Activated naive CD4-positive, alpha-beta T cell treated with anti-CD3 and anti-CD28 coated beads for 36 hours (primary cell): Measurements from ENCODE around the gene ADAMTS7. TPM values are rescaled to one million over a fixed set of nuclear protein-coding genes. Genes with fewer than 3 reads are reported as not detected.
"Not testable (repeated sequence)": the region's sequence is repeated elsewhere in the genome, so short reads cannot be mapped to it uniquely, and the experiment has no call there.

Source experiments
- CTCF ChIA-PET: fragments of 350-600 bp; sonication (Branson Sonifier 250); formaldehyde crosslinking; loops from one replicate; lab custom pipeline; 2021; ENCODE audit warnings: antibody characterized with exemption; lab: Charles Lee
- DNase-seq: peaks from one replicate; pipeline ENCODE4 v3.0.0-alpha.2; 2020
- H3K27ac Mint-ChIP-seq: one replicate; pipeline ENCODE4 v1.8.0; 2021; ENCODE audit warnings: mild to moderate bottlenecking, mixed read lengths
- H3K27me3 Mint-ChIP-seq: one replicate; pipeline ENCODE4 v1.8.0; 2021; ENCODE audit warnings: low read depth, mixed read lengths
- H3K36me3 Mint-ChIP-seq: one replicate; pipeline ENCODE4 v1.8.0; 2021; ENCODE audit warnings: low read depth, mixed read lengths
- H3K4me1 Mint-ChIP-seq: one replicate; pipeline ENCODE4 v1.8.0; 2021; ENCODE audit warnings: low read depth, mixed read lengths
- H3K4me3 Mint-ChIP-seq: one replicate; pipeline ENCODE4 v1.8.0; 2021; ENCODE audit warnings: mild to moderate bottlenecking, moderate library complexity, mixed read lengths
- H3K9me3 Mint-ChIP-seq: one replicate; pipeline ENCODE4 v1.8.0; 2021; ENCODE audit warnings: mixed read lengths
- intact Hi-C: fragments of 100-400 bp; cut with micrococcal nuclease; formaldehyde crosslinking; loops from one replicate; pipeline ENCODE4 v1.15.1; 2023
- total RNA-seq, 2 experiments: library from RNA; stranded (reverse); gene quantifications; one replicate each; pipeline ENCODE4 v1.2.3, GENCODE V29; 2021

The ADAMTS7 gene
- total RNA-seq, 2 experiments from 2014 or later = 0.07 to 0.10 TPM

DNA sequence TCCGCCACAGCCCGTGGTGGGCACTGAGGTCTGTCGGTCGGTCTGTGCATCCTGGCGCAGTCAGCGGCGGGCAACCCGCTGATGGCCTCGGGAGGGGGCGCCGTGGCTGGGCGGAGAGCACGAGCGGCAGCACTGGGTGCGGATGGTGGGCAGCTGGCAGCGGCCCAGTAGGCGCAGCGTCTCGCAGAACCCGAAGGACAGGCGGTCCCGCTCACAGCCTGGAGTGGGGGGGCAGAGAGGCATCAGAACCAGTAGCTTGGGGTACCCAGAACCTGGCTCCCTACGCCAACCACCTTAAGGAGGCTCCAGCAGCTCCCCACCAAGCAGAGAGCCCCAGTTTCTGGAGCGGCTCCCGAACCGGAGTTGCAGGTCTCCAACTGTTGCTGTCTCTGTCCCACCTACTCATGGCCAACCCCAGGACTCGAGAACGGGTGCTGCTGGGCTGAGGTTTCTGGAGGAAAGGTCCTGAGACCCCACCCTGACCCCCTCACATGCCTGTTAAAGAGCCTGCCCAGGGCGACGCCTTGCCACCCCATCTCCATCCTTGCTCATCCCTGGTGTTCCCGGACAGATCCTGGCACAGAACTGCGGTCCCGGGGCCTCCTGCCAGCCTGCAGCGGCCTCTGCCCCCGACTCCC is 51.8 kb downstream of the ADAMTS7 start:
- H3K27ac Mint-ChIP-seq, DNase-seq, H3K4me3 Mint-ChIP-seq, H3K27me3 Mint-ChIP-seq, H3K36me3 Mint-ChIP-seq, H3K9me3 Mint-ChIP-seq, CTCF ChIA-PET: not testable (repeated sequence)
- intact Hi-C loops = loop anchor here (5.0 to 10.0 kb wide), 4 partner anchors 48 to 462 kb away; partner anchors contain the start of genes IREB2 and SKIC8
- H3K4me1 Mint-ChIP-seq = peaks cover 30% of the 10 kb centered on the region

GRCh38 chr15:78758486-78759200 is 52.6 kb downstream of the ADAMTS7 start:
- H3K36me3 Mint-ChIP-seq, H3K4me3 Mint-ChIP-seq, H3K9me3 Mint-ChIP-seq, CTCF ChIA-PET, DNase-seq, H3K27me3 Mint-ChIP-seq: not testable (repeated sequence)
- Mint-ChIP-seq H3K4me1 (peaks cover 30% of the 10 kb centered on the region), H3K27ac (peak overlapping the region; percentile 4)
- intact Hi-C loops = loop anchor here (5.0 to 10.0 kb wide), 4 partner anchors 49 to 461 kb away; partner anchors contain the start of genes IREB2 and SKIC8

DNA sequence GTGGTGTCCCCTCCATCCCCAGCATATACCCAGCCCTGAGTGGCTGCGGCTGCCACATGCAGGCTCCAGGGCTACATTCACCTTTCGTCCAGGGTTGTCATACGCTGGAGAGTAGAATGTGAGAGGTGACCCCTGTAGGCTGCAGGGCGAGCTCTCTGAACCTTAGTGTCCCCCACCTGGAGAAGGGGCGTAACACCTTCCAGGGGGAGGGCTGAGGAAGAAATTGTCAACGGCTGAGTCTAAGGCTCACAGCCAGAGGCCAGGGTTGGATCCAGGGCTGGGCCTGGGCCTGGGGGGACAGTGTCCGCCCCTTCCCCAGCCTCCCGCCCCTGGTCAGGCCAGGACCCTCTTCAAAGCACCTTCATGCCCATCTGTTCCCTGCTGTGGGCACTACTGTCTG is 53.2 kb downstream of the ADAMTS7 start:
- H3K4me3 Mint-ChIP-seq, H3K27me3 Mint-ChIP-seq, H3K27ac Mint-ChIP-seq, CTCF ChIA-PET, DNase-seq, H3K9me3 Mint-ChIP-seq, H3K36me3 Mint-ChIP-seq: not testable (repeated sequence)
- intact Hi-C loops = loop anchor here (5.0 to 10.0 kb wide), 4 partner anchors 49 to 461 kb away; partner anchors contain the start of genes IREB2 and SKIC8
- peaks cover 28% of the 10 kb centered on the region for H3K4me1 Mint-ChIP-seq

- intact Hi-C loops = loop anchor here (5.0 to 10.0 kb wide), 4 partner anchors 50 to 460 kb away; partner anchors contain the start of genes IREB2 and SKIC8
- Mint-ChIP-seq H3K4me3 (no peak overlapping the region), H3K4me1 (peaks cover 28% of the 10 kb centered on the region), H3K27me3 (no peaks in the 10 kb centered on the region), H3K9me3 (no peaks in the 10 kb centered on the region), H3K27ac (no peak overlapping the region), H3K36me3 (no peaks in the 10 kb centered on the region)
- no peak for DNase-seq
- CTCF ChIA-PET = interaction anchor here (1.0 kb wide), 1 partner anchor 50 kb away, joined by 3 read pairs; no protein-coding TSS in a partner anchor
These were observed 53.7 kb downstream of the ADAMTS7 start for GRCh38 chr15:78757636-78757905.

DNA sequence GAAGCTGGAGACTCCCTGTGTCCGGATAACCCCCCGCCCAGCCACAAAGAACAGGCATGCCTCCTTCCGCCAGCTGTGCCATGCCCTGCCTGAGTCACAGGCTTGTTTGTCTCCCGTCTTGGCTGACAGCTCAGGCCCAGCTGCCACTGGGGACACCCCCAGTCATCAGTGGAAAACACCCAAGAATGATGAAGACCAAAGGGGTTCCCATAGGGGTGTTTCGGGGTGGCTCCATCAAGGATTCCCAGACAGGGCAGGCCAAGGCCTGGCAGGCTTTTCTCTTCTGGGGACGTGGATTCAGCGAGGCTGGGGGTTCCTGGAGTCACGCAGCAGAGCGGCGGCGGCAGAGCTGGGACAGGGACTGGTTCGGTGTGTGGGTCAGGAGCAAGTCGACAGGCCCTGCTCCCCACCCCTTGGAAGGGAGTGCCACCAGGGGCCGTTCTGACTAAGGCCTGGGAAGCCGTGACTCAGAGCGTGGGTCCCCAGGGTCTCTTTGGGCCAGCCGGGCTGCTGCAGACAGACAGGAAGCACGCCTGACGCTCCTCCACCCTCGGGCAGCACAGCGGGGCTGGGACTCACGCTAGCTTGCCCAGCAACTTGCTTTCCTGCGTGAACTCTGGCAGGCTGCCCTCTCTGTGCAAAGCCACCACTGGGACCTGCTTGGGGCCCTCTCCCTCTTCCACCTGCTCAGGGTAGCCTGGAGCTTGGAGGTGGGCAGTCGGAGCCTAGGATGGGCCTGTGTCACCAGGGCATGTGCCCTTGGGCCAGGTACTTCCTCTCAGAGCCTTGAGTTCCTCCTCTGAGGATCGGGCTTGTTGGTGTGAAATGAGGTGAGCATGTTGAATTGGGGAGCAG is 54.3 kb downstream of the ADAMTS7 start:
- CTCF ChIA-PET = interaction anchor here (0.6 to 1.0 kb wide), 3 partner anchors 50 to 200 kb away, joined by 3 to 4 read pairs (median 3); no protein-coding TSS in a partner anchor
- not testable (repeated sequence) for H3K36me3 Mint-ChIP-seq, H3K9me3 Mint-ChIP-seq, H3K4me3 Mint-ChIP-seq, H3K27me3 Mint-ChIP-seq
- DNase-seq = peak; percentile 86
- intact Hi-C loops = loop anchor here (5.0 to 10.0 kb wide), 4 partner anchors 50 to 460 kb away; partner anchors contain the start of genes IREB2 and SKIC8
- Mint-ChIP-seq H3K4me1 (peaks cover 24% of the 10 kb centered on the region), H3K27ac (peak overlapping the region; percentile 69)

DNA sequence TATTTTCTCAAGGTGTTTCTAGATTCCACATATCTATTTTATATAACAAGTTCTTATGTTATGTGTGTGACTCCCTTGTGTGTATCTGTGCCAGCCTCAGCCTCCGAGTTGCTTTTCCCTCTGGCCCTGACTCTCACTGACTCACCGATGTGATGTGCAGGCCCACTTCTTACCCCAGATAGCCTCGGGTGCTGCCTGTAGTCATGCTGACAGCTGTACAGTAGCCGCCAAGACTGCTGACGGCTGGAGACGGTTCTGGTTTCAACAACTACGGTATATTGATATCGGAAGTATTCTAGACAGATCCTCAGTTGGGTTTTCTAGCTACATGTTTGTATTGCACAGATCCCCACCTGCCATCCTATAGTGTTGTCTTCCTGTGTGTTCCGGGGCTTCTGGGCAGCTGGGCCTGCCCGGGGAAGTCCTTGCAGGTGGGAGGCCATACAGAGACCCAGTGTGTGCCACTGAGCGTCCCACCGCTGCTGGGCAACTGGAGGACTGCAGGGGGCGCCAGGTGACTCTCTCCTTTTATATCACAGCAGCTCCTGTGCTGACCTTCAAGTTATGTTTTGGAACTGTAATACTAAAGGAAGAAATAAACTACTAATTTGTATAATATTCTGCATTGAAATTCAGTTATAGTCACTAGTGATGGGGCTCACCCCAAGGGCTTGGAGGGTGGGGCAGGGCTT is 55.2 kb downstream of the ADAMTS7 start:
- DNase-seq = peak; percentile 56
- CTCF ChIA-PET = interaction anchor here (0.6 to 0.8 kb wide), 2 partner anchors 53 to 201 kb away, joined by 3 to 4 read pairs; no protein-coding TSS in a partner anchor
- intact Hi-C loops = loop anchor here (5.0 to 10.0 kb wide), 4 partner anchors 51 to 459 kb away; partner anchors contain the start of genes IREB2 and SKIC8
- not testable (repeated sequence) for H3K36me3 Mint-ChIP-seq, H3K27me3 Mint-ChIP-seq, H3K4me3 Mint-ChIP-seq, H3K27ac Mint-ChIP-seq, H3K9me3 Mint-ChIP-seq
- H3K4me1 Mint-ChIP-seq = peaks cover 16% of the 10 kb centered on the region

- DNase-seq, H3K9me3 Mint-ChIP-seq, H3K36me3 Mint-ChIP-seq, CTCF ChIA-PET, H3K27me3 Mint-ChIP-seq, H3K4me3 Mint-ChIP-seq, H3K27ac Mint-ChIP-seq: not testable (repeated sequence)
- H3K4me1 Mint-ChIP-seq = peaks cover 17% of the 10 kb centered on the region
- intact Hi-C loops = loop anchor here (5.0 to 10.0 kb wide), 5 partner anchors 53 to 457 kb away; partner anchors contain the start of genes IREB2 and SKIC8
These were observed 56.5 kb downstream of the ADAMTS7 start for GRCh38 chr15:78754637-78755280.

- not testable (repeated sequence) for H3K4me3 Mint-ChIP-seq, DNase-seq, H3K27me3 Mint-ChIP-seq, H3K36me3 Mint-ChIP-seq, H3K9me3 Mint-ChIP-seq, H3K27ac Mint-ChIP-seq
- H3K4me1 Mint-ChIP-seq = peaks cover 17% of the 10 kb centered on the region
- intact Hi-C loops = loop anchor here (5.0 to 10.0 kb wide), 2 partner anchors 117 to 431 kb away; no protein-coding TSS in a partner anchor
- CTCF ChIA-PET = interaction anchor here (0.6 kb wide), 1 partner anchor 585 kb away, joined by 3 read pairs; no protein-coding TSS in a partner anchor
These were observed 57.3 kb downstream of the ADAMTS7 start for GRCh38 chr15:78753751-78754535.

DNA sequence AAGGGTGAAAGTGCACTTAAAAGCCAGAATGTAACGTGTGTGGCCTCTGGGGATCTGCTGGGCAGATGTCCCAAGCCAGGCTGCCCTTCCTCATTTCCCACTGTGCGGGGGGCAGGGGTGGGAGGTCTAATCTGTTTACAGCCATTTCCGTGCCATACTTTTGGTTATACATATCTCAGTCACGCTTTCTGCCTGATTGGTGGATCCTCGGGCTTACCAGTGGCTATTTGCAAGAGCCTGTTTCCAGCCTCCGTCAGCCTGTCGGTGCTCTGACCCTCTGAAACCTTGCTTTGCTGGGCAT is 58.0 kb downstream of the ADAMTS7 start:
- not testable (repeated sequence) for DNase-seq, H3K27ac Mint-ChIP-seq, H3K27me3 Mint-ChIP-seq, H3K36me3 Mint-ChIP-seq, H3K9me3 Mint-ChIP-seq, H3K4me3 Mint-ChIP-seq
- intact Hi-C loops = loop anchor here (5.0 to 10.0 kb wide), 2 partner anchors 116 to 431 kb away; no protein-coding TSS in a partner anchor
- H3K4me1 Mint-ChIP-seq = peaks cover 17% of the 10 kb centered on the region
- CTCF ChIA-PET = interaction anchor here (0.8 kb wide), 1 partner anchor 44 kb away, joined by 3 read pairs; no protein-coding TSS in a partner anchor

- Mint-ChIP-seq H3K36me3 (no peaks in the 10 kb centered on the region), H3K9me3 (no peaks in the 10 kb centered on the region), H3K4me3 (no peak overlapping the region), H3K27me3 (no peaks in the 10 kb centered on the region), H3K4me1 (peaks cover 17% of the 10 kb centered on the region), H3K27ac (no peak overlapping the region)
- CTCF ChIA-PET = interaction anchor here (0.8 to 3.3 kb wide), 2 partner anchors 13 to 43 kb away, joined by 3 to 17 read pairs; no protein-coding TSS in a partner anchor
- DNase-seq = no peak
- intact Hi-C loops = loop anchor here (5.0 to 10.0 kb wide), 2 partner anchors 115 to 432 kb away; no protein-coding TSS in a partner anchor
These were observed 58.5 kb downstream of the ADAMTS7 start for GRCh38 chr15:78752492-78753358.
